Measurements from ENCODE around the gene ZNF423.

Gene ZNF423

GRCh38 chr16:49465661-49466528 is 390.0 kb downstream of the ZNF423 start:
- peaks cover 57% of the 10 kb centered on the region for H3K27me3 ChIP-seq (replicated peaks; ENCODE audit: control insufficient read depth, insufficient read depth, low read length)
- H3K9me3 ChIP-seq (ENCODE audit: control insufficient read depth, low read length) = no peaks in the 10 kb centered on the region
- H3K4me3 ChIP-seq (ENCODE audit: low read length) = no peak overlapping the region
- no peaks in the 10 kb centered on the region for H3K36me3 ChIP-seq (ENCODE audit: control insufficient read depth, insufficient read depth, low read length, severe bottlenecking)
- H3K4me1 ChIP-seq (ENCODE audit: control insufficient read depth, insufficient read depth, low read length) = no peaks in the 10 kb centered on the region
- DNase-seq (ENCODE audit: low read depth) = no peak
- H3K9ac ChIP-seq (ENCODE audit: low read length) = no peak overlapping the region

DNA sequence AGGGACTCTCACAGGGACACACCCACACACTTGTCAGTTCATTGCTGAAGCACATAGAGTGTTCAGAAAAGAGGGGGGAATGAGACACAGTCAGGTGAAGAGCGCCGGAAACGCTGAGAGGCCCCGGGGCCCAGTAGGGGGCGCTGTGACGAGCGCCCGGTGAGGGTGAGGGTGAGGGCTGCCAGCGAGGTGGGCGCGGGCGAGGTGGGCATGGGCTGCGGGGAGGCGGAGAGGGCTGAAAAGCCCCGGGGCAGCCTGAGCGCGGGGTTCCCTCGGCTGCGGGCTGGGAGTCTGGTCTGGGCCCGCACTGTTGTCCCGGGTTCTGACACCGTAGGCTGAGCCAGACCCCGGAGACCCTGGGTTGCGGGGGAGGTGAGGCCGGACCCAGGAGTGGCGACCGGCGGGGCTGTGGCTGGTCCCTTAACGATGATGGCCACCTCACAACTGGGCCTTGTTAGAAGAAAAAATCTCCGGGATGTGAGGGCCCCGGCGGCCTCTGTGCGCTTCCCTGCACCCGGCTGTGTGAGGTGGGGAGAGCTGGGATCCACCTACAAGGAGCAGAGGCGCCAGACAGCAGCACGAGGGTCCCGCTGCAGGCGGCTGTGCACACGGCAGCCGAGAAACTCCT is 390.9 kb downstream of the ZNF423 start:
- H3K4me1 ChIP-seq (ENCODE audit: control insufficient read depth, insufficient read depth, low read length) = no peaks in the 10 kb centered on the region
- H3K36me3 ChIP-seq (ENCODE audit: control insufficient read depth, insufficient read depth, low read length, severe bottlenecking) = no peaks in the 10 kb centered on the region
- H3K9ac ChIP-seq (ENCODE audit: low read length) = no peak overlapping the region
- H3K4me3 ChIP-seq (ENCODE audit: low read length) = no peak overlapping the region
- H3K27me3 ChIP-seq (replicated peaks; ENCODE audit: control insufficient read depth, insufficient read depth, low read length) = peaks cover 60% of the 10 kb centered on the region
- no peaks in the 10 kb centered on the region for H3K9me3 ChIP-seq (ENCODE audit: control insufficient read depth, low read length)
- no peak for DNase-seq (ENCODE audit: low read depth)

- no peaks in the 10 kb centered on the region for H3K9me3 ChIP-seq (ENCODE audit: control insufficient read depth, low read length)
- H3K9ac ChIP-seq (ENCODE audit: low read length) = no peak overlapping the region
- no peak for DNase-seq (ENCODE audit: low read depth)
- peaks cover 60% of the 10 kb centered on the region for H3K27me3 ChIP-seq (replicated peaks; ENCODE audit: control insufficient read depth, insufficient read depth, low read length)
- no peaks in the 10 kb centered on the region for H3K4me1 ChIP-seq (ENCODE audit: control insufficient read depth, insufficient read depth, low read length)
- H3K4me3 ChIP-seq (ENCODE audit: low read length) = no peak overlapping the region
- no peaks in the 10 kb centered on the region for H3K36me3 ChIP-seq (ENCODE audit: control insufficient read depth, insufficient read depth, low read length, severe bottlenecking)
Observed at GRCh38 chr16:49464093-49464492, 391.8 kb downstream of the ZNF423 start.

- Histone ChIP-seq H3K27me3 (replicated peaks; ENCODE audit: control insufficient read depth, insufficient read depth, low read length) (peaks cover 54% of the 10 kb centered on the region), H3K4me3 (ENCODE audit: low read length) (no peak overlapping the region)
- DNase-seq (ENCODE audit: low read depth) = no peak
Observed at GRCh38 chr16:49463529-49463928, 392.4 kb downstream of the ZNF423 start.

DNA sequence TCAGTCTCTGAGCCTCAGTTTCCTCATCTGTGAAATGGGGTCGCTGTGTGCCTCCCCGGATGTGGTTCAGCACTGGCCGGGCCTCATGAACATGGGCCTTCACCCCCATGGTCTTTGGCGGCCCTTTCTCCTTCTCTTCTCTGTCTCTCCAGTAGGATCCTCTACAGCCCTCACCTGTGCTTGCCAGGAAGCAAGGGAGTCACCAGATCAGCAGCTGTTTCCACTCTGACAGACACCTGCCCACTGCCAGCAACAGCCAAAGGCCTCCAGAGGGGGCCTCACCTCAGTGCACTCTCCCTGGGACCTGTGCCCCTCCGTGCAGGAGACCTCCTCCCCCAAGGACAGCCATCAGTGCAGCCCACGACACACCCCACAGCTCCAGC is 392.9 kb downstream of the ZNF423 start:
- Histone ChIP-seq H3K9ac (ENCODE audit: low read length) (no peak overlapping the region), H3K4me1 (ENCODE audit: control insufficient read depth, insufficient read depth, low read length) (no peaks in the 10 kb centered on the region)
- DNase-seq (ENCODE audit: low read depth) = no peak

More at GRCh38 chr16:49463529-49463928, 392.4 kb downstream of the ZNF423 start:
- no peaks in the 10 kb centered on the region for H3K4me1 ChIP-seq (ENCODE audit: control insufficient read depth, insufficient read depth, low read length)
- no peaks in the 10 kb centered on the region for H3K36me3 ChIP-seq (ENCODE audit: control insufficient read depth, insufficient read depth, low read length, severe bottlenecking)
- no peak overlapping the region for H3K9ac ChIP-seq (ENCODE audit: low read length)
- no peaks in the 10 kb centered on the region for H3K9me3 ChIP-seq (ENCODE audit: control insufficient read depth, low read length)

GRCh38 chr16:49462362-49462988 is 393.4 kb downstream of the ZNF423 start:
- Histone ChIP-seq H3K27me3 (replicated peaks; ENCODE audit: control insufficient read depth, insufficient read depth, low read length) (peaks cover 50% of the 10 kb centered on the region), H3K4me1 (ENCODE audit: control insufficient read depth, insufficient read depth, low read length) (no peaks in the 10 kb centered on the region), H3K4me3 (ENCODE audit: low read length) (no peak overlapping the region), H3K9ac (ENCODE audit: low read length) (no peak overlapping the region), H3K36me3 (ENCODE audit: control insufficient read depth, insufficient read depth, low read length, severe bottlenecking) (no peaks in the 10 kb centered on the region), H3K9me3 (ENCODE audit: control insufficient read depth, low read length) (no peaks in the 10 kb centered on the region)
- no peak for DNase-seq (ENCODE audit: low read depth)

More for the DNA sequence above, 392.9 kb downstream of the ZNF423 start:
- Histone ChIP-seq H3K27me3 (replicated peaks; ENCODE audit: control insufficient read depth, insufficient read depth, low read length) (peaks cover 50% of the 10 kb centered on the region), H3K9me3 (ENCODE audit: control insufficient read depth, low read length) (no peaks in the 10 kb centered on the region), H3K36me3 (ENCODE audit: control insufficient read depth, insufficient read depth, low read length, severe bottlenecking) (no peaks in the 10 kb centered on the region), H3K4me3 (ENCODE audit: low read length) (no peak overlapping the region)

DNA sequence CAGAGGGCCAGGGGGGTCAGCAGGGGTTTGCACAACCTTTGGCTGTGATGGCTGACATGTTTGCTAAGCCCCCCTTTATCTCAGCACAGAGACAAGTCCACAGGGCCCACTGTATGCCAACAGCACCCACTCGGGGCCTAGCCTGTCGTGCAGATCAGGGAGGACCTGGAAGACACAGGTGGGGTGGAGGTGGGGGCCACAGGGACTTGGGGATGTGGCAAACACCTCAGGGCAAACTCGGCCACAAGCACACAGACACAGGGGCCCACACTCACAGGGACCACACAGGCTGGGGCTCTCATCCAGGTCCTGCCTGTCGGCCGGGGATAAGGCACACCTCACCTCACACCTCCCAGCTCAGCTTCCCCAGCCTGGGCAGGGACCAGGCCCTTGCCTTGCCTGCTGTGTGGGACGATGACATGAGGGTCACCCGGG is 394.4 kb downstream of the ZNF423 start:
- H3K4me3 ChIP-seq (ENCODE audit: low read length) = no peak overlapping the region
- no peaks in the 10 kb centered on the region for H3K4me1 ChIP-seq (ENCODE audit: control insufficient read depth, insufficient read depth, low read length)
- no peaks in the 10 kb centered on the region for H3K9me3 ChIP-seq (ENCODE audit: control insufficient read depth, low read length)
- no peaks in the 10 kb centered on the region for H3K36me3 ChIP-seq (ENCODE audit: control insufficient read depth, insufficient read depth, low read length, severe bottlenecking)
- no peak for DNase-seq (ENCODE audit: low read depth)
- H3K9ac ChIP-seq (ENCODE audit: low read length) = no peak overlapping the region
- H3K27me3 ChIP-seq (replicated peaks; ENCODE audit: control insufficient read depth, insufficient read depth, low read length) = peaks cover 45% of the 10 kb centered on the region

DNA sequence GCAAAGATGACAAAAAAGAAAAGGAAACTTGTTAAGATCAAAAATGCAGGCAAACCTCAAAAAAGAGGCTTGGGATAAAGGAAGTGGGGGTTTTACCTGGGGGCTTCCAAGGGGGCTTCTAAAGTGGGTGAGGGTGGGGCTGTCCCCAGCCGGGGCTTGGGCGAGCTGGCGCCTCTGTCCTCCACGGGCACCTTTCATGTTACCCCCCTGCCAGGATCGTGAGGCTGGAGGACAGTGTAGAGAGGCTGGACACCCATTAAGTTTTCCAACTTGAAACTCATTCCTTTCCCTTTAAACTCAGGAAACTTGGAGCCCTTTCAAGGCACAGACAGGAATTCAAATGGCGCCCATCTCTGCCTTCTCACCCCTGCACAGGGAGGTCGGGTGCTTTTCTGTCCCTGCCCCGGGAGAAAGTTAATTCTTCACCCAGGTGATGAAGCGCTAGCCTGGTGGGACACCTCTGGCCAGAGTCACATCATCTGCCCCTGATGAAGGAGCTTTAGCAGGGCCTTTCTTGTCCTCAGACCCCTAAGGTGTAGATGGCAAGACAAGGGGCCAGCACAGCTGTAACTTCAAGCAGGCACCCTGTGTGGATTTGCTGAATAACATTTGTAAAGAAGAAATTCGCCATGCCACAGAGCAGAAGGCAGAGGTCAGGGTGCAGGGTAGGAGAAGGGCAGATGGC is 395.0 kb downstream of the ZNF423 start:
- no peak for DNase-seq (ENCODE audit: low read depth)
- peaks cover 44% of the 10 kb centered on the region for H3K27me3 ChIP-seq (replicated peaks; ENCODE audit: control insufficient read depth, insufficient read depth, low read length)
- no peaks in the 10 kb centered on the region for H3K36me3 ChIP-seq (ENCODE audit: control insufficient read depth, insufficient read depth, low read length, severe bottlenecking)

GRCh38 chr16:49459953-49460735 is 395.8 kb downstream of the ZNF423 start:
- Histone ChIP-seq H3K4me1 (ENCODE audit: control insufficient read depth, insufficient read depth, low read length) (no peaks in the 10 kb centered on the region), H3K4me3 (ENCODE audit: low read length) (no peak overlapping the region), H3K27me3 (replicated peaks; ENCODE audit: control insufficient read depth, insufficient read depth, low read length) (peaks cover 39% of the 10 kb centered on the region), H3K9me3 (ENCODE audit: control insufficient read depth, low read length) (no peaks in the 10 kb centered on the region), H3K9ac (ENCODE audit: low read length) (no peak overlapping the region), H3K36me3 (ENCODE audit: control insufficient read depth, insufficient read depth, low read length, severe bottlenecking) (no peaks in the 10 kb centered on the region)
- DNase-seq (ENCODE audit: low read depth) = no peak

More for the DNA sequence above, 395.0 kb downstream of the ZNF423 start:
- Histone ChIP-seq H3K4me3 (ENCODE audit: low read length) (no peak overlapping the region), H3K9me3 (ENCODE audit: control insufficient read depth, low read length) (no peaks in the 10 kb centered on the region), H3K4me1 (ENCODE audit: control insufficient read depth, insufficient read depth, low read length) (no peaks in the 10 kb centered on the region), H3K9ac (ENCODE audit: low read length) (no peak overlapping the region)

- DNase-seq (ENCODE audit: low read depth) = no peak
- H3K9me3 ChIP-seq (ENCODE audit: control insufficient read depth, low read length) = no peaks in the 10 kb centered on the region
- no peaks in the 10 kb centered on the region for H3K36me3 ChIP-seq (ENCODE audit: control insufficient read depth, insufficient read depth, low read length, severe bottlenecking)
- no peaks in the 10 kb centered on the region for H3K4me1 ChIP-seq (ENCODE audit: control insufficient read depth, insufficient read depth, low read length)
- no peak overlapping the region for H3K4me3 ChIP-seq (ENCODE audit: low read length)
- H3K9ac ChIP-seq (ENCODE audit: low read length) = no peak overlapping the region
- peaks cover 33% of the 10 kb centered on the region for H3K27me3 ChIP-seq (replicated peaks; ENCODE audit: control insufficient read depth, insufficient read depth, low read length)
Observed at GRCh38 chr16:49458656-49459445, 397.1 kb downstream of the ZNF423 start.
